Sigmoid colon (tissue), 3 donors: ENCODE data around the gene CABLES1.

Experiments used
- POLR2A ChIP-seq, 2 donors: fragments of 450-650 bp; IDR thresholded peaks; one replicate each; pipeline ENCODE4 v1.6.1; 2016; ENCODE audit warnings: antibody characterized with exemption in 2 of 2, mild to moderate bottlenecking in 2 of 2, moderate library complexity in 2 of 2
- TF ChIP-seq, protein P1 (sequence below), 4 experiments: fragments of 450-650 bp in 3 of 4; fragments of 200-600 bp in 1 of 4; IDR thresholded peaks; one replicate each; pipeline ENCODE4 v1.5.1; 2016 to 2019; ENCODE audit warnings: antibody characterized with exemption in 4 of 4, mild to moderate bottlenecking in 3 of 4, moderate library complexity in 2 of 4

DNA sequence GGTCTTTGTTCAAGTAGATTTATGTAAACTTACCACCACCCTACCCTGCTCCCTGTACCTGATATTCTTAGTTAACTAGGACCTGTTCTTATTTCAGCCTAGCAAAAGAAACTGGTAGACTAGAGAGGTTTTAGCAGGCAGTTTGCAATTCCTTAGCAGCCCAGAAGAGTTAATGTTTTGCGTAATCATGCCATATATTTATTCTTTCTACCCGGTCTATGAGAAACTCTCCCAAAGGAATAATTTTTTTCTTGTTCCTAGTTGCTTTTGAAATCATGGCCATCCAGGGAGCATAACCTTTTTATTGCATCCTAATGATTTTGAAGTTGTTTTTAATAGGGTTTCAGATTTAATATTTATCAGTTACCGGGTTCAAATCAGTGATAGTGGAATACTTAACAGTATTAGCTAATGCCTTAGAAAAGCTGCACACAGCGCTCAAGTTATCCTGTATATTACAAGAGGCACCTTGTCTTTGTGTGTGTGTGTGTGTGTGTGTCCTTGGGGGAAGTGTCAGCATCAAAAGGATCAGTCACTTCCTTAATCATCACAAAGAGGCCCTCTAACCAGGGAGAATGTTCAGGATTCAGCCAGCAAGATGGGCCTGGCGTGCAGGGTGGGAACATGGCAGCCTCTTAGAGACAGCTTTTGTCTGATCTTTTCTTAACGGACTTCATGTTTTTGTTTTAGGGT, 52.9 kb downstream of the CABLES1 start:
- TF ChIP-seq, protein P1, sequence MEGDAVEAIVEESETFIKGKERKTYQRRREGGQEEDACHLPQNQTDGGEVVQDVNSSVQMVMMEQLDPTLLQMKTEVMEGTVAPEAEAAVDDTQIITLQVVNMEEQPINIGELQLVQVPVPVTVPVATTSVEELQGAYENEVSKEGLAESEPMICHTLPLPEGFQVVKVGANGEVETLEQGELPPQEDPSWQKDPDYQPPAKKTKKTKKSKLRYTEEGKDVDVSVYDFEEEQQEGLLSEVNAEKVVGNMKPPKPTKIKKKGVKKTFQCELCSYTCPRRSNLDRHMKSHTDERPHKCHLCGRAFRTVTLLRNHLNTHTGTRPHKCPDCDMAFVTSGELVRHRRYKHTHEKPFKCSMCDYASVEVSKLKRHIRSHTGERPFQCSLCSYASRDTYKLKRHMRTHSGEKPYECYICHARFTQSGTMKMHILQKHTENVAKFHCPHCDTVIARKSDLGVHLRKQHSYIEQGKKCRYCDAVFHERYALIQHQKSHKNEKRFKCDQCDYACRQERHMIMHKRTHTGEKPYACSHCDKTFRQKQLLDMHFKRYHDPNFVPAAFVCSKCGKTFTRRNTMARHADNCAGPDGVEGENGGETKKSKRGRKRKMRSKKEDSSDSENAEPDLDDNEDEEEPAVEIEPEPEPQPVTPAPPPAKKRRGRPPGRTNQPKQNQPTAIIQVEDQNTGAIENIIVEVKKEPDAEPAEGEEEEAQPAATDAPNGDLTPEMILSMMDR (IDR thresholded peaks at IDR 0.05) = no peak
- no peak for TF ChIP-seq POLR2A (IDR thresholded peaks at IDR 0.05)
